ENCODE results near the gene ZNF384.

The ZNF384 gene

DNA sequence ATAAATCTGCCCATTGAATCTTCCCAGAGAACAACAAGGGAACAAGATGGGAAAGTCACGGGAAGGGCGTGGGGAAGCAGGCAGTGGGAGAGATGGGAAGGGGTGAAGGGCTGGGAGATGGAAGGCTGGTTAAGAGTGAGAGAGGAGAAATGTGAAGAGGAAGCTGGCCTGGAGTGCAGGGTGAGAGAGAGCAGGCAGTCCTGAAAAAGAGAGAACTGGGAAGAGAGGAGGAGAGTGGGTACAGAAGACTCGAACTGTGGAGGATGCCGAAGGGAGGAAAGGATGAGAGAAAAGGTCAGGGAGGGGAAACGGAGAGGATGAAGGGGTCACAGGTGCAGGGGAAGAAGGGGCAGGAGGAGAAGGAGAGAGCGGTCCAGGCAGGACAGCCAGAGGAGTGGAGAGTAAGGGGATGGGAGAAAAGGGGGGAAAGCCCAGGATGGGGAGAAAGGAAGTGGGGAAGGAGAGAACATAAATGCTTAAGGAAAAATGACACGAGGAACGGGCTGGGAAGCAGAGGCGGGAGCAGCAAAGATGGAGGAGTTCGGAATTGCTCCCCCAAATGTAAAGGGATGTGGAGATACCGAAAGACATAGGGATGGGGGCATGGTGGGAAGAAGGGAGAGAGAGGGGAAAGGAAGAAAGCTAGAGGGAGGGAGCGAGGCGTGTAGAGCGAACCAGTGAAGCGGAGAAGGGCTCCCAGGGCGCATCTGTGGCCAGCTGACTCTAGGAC lies 10.2 kb upstream of the ZNF384 start:
- no peak for DNase-seq (ENCODE audit: low spot score)

DNA sequence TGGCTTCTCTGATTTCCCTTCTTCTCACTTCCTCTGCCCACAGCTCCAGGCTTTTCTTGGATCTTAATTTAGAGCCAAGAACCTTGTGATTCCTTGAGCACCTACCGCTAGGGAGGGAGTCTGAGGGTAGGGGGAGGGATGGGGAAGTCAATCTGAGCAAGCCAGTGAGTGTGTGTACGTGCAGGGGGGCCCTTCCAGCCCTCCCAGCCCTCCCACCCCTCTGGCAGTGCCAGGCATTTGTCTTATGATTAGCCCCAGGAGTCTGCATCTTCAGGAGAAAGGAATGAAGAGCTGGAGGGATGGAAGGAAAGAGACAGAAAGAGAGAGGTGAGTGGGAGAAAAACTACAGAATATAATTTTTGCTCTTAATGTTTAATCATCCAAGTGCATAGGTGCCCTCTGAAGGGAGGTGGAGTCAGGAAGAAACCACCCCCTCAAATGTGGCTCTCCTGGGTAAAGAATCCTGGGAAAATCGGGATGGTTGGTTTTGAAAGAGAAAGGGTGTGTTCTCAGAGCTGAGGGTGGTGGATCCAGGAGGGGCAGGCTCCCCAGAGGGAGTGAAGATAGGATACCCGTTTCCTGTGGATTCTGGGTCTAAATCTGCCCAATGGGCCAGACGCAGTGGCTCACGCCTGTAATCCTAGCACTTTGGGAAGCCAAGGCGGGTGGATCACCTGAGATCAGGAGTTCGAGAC lies 9.3 kb upstream of the ZNF384 start:
- no peak for DNase-seq (ENCODE audit: low spot score)

DNA sequence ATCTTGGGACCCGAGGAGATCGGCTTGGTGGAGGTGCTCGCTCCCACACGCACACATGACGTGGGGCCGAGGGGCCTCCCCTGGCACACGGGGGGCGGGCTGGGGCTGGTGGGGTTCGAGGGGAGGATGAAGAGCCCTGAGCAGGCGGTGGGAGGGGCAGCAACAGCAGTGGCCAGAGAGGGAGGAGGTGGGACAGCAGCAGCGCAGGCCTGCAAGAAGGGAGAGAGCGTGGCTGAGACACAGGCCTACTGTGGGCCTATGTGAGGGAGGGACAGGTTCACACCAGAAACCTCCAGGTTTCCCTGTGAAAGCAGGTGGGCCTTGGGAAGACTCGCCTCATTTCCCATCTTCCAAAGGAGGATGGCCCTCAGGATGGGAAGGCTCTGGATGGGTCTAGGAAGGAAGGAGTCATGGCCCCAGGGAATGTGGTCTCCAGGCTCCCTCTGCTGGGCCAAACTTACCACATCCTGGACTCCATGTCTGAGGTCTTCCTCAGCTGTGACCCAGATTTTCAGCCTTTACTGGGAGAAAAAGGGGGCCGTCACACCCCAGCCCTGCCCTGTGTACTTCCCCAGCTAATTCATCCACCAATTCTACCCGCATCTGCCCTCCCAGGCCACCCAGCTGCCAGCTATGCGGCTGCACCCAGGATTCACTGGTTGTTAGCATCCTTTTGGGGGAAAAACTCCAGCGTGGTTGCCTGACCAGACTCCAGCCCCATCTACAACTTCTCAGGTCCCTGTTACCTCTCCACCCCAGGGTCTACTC lies 8.6 kb upstream of the ZNF384 start:
- DNase-seq (ENCODE audit: low spot score): peak; percentile 74

DNA sequence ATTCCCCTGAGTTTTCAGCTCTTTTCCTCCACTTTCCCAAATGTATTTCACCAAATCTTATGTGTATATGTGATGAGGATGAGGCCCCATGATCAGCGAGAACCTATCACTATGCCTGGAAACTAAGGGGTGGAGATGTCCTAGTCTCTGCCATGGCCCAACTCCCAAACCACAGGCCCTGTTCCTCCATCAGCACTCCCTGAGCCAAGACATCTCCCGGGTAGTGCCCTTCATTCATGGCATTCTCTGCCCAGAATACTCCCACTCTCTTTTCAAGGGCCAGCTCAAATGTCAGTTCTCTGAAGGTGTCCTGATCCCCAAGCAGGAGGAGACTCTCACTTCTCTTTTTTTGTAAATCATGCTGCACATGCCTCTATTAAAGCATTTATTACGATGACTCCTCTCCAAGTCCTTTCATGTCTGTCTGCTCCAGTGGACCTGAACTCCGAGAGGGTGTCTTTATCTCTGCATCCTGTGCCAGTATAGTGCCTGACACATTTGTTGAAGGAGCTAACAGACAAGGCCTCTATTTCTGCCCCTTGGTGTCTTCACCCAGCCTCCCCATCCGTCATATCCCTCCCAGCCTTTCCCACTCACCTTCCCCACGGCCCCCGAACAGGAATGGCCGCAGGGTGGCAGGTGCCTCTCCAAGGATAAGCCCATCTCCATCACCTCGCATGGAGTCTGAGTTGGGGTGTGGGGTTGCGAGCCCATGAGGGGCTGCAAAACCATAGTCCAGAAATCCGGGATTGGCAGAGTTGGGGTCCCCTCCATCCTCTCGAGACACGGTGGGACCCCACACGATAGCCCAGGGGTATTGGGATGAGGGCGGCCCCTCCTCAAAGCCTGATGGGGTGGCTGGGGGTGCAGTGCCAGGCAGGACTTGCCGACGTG lies 7.8 kb upstream of the ZNF384 start:
- DNase-seq (ENCODE audit: low spot score): no peak

DNA sequence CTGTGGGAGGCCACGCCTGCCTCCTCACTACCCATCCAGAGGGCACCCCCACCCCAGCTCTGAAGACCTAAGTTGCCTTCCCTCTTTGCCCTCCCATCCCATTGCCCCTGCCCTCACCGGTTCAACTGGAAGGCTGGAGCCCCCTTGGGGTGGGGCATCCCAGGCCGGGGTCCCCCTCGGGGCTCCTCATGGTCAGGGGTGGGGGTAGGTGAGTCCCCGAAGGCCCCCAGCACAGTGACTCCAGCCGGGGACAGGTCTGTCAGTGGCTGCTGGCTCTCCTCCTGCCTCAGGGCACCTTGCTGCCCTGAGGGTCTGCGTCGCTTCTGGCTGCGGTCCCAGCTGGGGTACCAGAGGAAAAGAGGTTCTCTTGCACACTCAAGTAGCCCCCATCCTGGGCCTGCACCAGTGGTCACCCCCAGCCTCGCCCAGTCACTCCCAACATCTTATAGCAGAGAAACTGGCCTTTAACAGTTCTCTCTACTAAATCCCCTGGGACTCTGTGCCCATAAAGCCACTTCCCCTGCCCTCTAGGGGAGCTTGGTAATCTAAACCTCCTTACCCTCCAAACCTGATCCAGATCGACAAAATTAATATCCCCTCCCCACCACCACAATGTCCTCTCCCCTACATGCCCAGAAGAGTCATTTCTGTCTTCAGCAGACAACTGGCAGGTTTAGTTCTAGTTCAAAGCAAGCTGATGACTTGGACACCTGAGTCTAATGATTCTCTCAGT lies 6.3 kb upstream of the ZNF384 start:
- no peak for DNase-seq (ENCODE audit: low spot score)

DNA sequence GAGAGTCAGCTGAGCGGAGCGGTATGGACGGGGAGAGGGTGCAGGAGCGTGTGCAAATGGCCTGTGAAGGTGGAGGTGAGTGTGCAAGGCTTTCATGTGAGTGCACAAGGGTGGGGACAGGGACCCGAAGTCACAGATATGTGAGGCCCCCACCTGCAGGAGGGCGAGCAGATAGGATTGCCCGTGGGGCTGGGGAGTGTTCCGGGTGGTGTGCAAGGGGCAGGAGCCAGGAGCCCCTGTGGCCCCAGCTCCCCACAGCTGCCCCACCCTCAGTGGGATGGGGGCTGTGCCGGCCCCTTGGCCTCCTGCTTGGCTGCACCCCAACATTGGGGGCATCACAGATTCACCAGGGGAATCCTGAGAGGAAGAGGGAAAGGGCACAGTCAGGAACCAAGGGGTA lies 5.5 kb upstream of the ZNF384 start:
- DNase-seq (ENCODE audit: low spot score): no peak

DNA sequence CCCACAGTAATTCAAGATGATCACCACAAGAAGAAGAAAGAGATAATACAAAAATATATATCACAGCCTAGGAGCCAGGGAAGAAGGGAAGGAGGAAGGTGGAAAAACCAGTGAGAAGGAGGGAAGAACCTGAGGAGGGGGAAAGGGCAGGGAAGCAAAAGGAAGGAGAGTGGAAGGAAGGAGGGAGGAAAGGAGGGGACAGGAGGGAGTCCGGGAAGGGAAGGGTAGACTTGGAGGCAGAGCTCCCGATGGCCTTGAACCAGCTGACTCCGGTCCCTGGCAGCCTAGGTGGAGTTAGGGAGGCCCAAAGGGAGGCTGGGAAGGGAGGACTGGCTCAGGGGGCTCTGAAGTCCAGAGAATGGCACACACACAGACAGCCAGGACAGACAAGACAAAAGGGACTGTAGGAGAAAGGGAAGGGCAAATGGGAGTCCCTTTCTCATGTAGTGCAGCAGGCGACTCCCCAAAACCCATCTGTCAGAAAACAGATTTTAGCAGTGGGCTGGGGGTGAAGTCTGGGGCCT lies 4.7 kb upstream of the ZNF384 start:
- DNase-seq (ENCODE audit: low spot score): no peak

DNA sequence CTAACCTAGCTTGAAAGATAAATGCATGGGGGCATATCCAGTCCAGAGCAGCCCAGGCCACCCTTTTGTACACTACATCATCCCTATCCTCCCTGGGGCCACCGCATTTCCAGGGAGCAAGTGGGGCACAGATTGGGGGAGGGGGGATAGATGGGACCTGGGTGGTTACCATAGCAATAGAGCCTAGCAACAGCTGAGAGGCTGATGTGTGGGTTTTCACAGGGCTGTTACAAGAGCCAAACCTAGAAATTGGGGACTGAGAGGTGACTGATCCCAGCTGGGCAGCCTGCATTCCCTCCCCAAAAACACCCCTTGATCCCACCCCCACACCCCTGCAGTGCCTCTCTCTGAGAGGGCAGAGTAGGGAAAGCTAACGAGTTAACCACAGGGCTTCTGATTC lies 3.7 kb upstream of the ZNF384 start:
- DNase-seq (ENCODE audit: low spot score): no peak

DNA sequence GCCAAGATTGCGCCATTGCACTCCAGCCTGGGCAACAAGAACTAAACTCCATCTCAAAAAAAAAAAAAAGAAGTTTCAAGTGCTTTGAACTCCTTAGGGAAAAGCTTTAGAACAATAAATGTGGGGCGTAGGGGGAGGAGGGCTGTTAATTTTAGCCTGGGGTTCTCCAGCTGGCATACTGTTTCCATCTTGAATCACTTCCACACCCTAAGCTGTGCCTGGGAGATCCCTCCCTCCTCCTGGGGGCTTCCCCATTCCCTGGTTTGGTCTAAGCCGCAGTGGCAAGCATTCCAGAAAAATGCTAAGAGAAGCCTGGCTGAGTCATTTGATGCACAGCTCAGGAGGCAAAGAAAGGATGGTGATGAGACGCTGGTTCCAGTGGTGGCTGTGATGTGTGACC lies 2.3 kb upstream of the ZNF384 start:
- DNase-seq (ENCODE audit: low spot score): no peak

DNA sequence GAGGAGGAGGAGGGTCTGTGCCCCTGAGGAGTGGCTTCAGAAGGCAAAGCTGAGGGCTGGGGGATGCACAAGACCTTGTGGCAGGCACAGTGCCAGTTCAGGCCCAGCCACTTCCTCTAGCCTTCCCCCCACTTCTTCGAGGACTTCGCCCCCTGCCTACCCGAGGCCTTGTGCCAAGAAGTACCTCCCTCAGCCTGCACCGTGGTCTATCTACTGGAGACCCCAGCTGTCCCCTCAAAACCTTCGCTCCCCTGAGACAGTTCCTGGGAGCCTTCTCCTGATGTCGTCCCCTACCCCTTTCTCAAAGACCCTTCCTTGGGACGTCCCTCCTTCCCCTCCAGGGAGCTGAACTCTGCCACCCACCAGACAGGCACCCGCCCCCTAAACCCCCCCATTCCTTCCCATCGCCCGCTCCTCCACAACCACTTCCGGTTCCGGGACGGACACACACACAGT lies 604 bp downstream of the ZNF384 start:
- peak; percentile 60 for DNase-seq (ENCODE audit: low spot score)

DNA sequence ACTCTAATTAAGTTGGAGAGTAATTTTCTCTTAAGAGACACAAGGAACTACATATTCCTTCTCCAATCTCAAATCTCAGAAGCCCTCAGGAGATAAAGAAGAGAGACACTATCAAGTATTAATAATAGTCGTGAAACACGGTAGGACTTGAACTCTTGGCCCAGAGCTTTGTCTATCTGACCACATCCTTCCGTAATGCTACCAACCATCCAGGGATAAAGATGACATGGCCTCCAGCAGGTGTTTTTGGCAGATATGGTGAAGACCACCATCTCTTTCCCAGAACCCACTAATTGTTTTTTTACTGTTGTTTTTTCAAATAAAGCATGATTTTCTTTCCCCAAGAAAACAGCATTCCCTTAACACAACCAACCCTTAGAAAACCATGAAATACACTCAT lies 3.4 kb downstream of the ZNF384 start:
- DNase-seq (ENCODE audit: low spot score): no peak

DNA sequence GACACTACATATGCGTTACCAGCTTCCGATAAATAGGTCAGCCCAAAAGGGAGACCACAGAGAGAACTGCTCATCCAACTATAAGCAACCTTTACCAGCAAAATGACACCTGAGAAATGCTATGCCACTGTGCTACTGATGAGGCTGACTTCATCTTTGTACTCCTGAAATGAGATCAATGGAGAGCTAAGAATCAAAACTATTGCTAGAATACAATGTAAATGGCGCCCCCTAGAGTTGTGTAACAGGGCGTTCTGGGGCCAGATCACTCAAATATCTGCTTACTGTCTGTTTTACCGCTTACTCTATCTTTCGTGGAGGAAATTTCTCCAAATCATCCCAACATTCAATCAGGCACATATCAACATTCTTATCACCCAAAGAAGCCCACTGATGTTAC lies 4.6 kb downstream of the ZNF384 start:
- peak; percentile 58 for DNase-seq (ENCODE audit: low spot score)

DNA sequence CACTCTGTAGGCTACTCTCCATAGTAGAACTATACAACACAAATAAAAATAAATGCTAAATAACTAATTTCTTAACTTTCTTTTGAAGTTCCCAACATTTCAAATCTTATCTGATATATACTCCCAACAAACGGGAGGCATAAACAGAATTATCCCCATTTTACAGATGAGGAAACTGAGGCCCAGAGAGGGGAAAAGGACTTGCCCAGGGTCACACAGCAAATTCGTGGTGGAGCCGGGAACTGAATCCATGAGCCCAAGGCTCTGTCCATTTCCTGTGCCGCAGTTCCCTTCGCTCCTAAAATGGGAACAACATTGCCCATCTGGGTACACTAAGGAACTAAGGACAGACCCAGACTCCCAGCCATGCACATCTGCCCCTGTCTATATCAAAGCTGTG lies 12.2 kb downstream of the ZNF384 start:
- no peak for DNase-seq (ENCODE audit: low spot score)

DNA sequence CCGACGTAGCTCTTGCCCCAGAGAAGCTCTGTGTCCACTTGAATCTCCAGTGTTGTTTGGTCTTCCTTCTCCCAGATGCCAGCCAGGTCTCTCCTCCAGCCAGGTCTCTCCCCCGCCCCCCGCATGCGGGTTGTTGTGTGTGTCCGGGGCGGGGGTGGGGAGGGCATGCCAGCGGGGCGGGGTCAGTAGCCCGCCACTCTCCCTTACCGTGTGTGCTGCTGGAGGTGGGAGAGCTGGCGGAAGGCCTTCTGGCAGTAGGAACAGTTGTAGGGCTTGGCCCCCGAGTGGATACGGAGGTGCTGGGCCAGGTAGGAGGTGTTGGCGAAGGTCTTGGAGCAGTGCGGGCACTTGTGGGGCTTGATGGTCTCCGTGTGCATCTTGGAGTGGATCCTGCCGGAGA lies 17.0 kb downstream of the ZNF384 start:
- DNase-seq (ENCODE audit: low spot score): no peak

DNA sequence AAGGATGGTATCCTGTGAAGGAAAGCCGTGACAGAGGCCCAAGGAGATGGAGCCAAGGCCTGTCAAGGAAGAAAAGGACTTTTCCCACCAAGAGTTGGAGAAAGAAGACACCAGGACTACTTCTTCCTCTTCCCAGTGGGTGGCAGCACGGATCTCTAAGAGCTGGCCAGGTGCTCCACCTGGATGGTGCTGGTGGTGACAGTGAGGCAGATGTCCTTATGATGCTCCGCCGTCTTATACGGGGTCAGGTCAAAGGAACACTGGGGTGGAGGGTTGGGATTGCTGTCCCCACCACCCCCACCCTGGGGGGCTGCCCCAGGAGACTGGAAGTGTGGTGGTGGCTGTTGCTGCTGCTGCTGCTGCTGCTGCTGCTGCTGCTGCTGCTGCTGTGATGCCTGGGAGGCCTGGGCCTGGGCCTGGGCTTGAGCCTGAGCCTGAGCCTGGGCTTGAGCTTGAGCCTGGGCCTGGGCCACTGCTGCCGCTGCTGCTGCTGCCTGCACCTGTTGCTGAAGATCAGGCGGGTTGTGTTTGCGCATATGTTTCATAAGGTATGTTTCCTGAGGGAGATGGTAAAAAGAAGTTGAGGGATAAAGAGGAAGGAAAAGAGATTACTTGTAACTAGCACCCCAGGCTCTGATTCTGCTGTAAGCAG lies 21.5 kb downstream of the ZNF384 start:
- no peak for DNase-seq (ENCODE audit: low spot score)

DNA sequence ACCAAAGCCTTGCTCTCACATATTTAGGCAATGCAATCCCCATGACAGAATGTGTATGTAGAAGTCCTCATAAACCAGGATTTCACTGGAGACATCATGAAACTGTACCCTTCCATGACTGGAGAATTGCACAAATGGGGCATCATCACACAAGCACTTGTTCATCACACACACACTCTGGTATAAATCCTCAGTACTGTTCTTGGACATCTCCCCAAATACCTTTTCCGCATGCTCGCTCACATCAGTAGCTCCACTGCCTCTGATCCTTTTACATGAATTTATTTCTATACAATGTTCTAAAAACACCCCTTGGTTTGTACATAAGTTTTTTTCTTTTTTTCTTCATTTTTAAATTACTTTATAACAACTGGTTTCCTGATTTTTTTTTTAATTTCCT lies 23.0 kb downstream of the ZNF384 start:
- no peak for DNase-seq (ENCODE audit: low spot score)

DNA sequence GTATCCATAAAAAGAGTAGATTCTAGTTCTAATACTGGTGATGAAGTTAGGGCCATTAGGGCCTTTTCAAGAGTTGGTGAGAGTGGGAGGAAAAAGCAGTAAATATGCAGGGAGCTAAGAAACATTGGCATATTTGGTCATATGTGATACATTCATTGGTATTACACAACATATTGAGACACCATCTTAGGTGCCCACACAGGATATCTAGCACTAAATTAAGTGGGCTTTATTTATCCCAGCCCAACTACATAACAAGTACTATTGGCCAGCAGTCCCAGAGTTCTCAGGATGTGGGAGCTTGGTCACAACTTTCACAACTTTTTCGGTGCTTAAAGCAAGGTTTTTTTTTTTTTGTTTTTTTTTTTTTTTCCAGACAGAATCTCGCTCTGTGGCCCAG lies 24.3 kb downstream of the ZNF384 start:
- no peak for DNase-seq (ENCODE audit: low spot score)

DNA sequence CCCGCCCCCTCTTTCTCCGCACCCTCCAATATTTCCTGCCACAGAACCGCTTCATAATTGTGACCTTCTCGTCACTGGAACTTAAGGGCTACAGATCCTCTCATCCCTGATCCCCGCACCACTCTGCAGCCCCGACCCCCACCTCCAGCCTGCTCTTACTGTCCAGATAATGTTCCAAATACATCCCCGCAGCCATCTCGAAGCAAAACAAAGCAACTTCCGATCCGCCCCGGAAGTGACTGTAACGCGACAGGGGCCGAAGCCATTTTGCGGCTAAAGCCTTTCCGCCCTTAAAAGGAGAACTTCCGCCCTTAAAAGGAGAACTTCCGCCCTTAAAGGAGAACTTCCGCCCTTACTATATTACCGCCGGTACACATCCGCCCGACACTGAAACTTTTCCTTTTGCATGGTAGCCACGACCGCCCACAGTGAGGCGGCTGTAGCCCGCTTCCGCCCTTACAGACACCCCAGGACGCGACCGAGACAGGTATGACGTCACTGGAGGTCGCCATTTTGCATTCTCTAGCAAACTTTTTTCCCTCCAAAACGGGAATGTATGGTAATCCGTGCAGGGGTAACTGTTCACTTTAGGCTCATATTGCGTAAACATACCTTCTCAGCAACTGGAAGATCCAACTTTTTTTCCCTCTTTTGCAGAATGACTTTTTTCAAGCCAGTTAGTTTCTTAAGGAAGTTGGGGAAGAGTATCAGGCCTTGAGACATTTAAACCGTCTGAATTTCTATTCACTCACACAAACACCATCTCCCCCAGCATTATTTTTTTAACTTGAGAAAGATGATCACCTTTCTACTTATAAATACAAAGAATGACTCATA lies 26.1 kb downstream of the ZNF384 start, which contains the start of gene ING4:
ING4 (minus strand) TSS at position 214 of the 837 bp plus-strand sequence; CDS start at position 196, 18 bp downstream.
- DNase-seq (ENCODE audit: low spot score): peak; percentile 100

DNA sequence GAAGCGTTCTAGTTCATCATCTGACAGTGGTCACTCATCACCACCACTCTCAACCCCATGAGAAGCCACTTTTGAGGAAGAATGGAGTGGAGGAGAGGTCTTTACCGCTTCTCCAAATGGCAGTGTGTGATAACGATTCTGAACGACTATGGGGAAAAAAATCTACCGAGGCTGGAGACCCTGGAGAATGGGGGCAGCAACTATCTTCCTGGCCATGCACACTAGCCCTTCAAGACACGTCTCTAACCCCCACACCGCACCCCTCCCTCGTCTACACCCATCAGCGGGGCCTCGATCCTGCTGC lies 26.6 kb downstream of the ZNF384 start:
- DNase-seq (ENCODE audit: low spot score): peak; percentile 55

DNA sequence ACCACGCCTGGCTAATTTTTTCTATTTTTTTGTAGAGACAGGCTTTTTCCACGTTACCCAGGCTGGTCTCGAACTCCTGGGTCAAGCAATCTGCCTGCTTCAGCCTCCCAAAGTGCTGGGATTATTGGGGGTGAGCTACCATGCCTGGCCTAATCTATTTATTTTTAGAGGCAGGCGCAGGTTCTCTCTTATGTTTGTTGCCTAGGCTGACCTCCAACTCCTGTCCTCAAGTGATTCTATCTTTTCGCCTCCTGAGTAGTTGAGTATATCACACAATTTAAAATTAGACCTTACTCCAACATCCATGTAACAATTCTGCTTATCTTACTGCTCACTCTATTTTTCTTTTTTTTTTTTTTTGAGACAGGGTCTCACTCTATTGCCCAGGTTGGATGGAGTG lies 35.2 kb downstream of the ZNF384 start:
- DNase-seq (ENCODE audit: low spot score): no peak

Data from RKO (cell line).